Stimulated activated CD8-positive, alpha-beta memory T cell treated with anti-CD3 and anti-CD28 coated beads, Interleukin-15, amount 100 ng/mL, for 4 hours (primary cell): Measurements from ENCODE around the gene RILP.
A peak's percentile ranks its signal among the peaks of the same experiment; 100 is the strongest.

Source experiments
- DNase-seq, 2 donors: peaks; one replicate each; pipeline ENCODE4 v3.0.0-alpha.2; 2020; ENCODE audit warnings: low read depth in 2 of 2

The RILP gene

GRCh38 chr17:1629504-1630310 is 20.0 kb downstream of the RILP start:
- peak; percentile 50 to 53 for DNase-seq

- DNase-seq = peak; percentile 77 to 82
Measured at GRCh38 chr17:1628856-1629503, 20.7 kb downstream of the RILP start.

GRCh38 chr17:1627982-1628855 is 21.4 kb downstream of the RILP start, which contains the start of gene SLC43A2:
Gene SLC43A2, minus strand, starts transcription at chr17:1628834. Its CDS starts 960 bp downstream, at chr17:1627874.
- peak; percentile 37 to 57 for DNase-seq

- DNase-seq = no peak
Measured at GRCh38 chr17:1627182-1627981, 22.3 kb downstream of the RILP start.

- no peak for DNase-seq
Measured at GRCh38 chr17:1626333-1626732, 23.3 kb downstream of the RILP start.

- no peak for DNase-seq
Measured at GRCh38 chr17:1625581-1625980, 24.1 kb downstream of the RILP start.

- no peak for DNase-seq
Measured at GRCh38 chr17:1625053-1625452, 24.6 kb downstream of the RILP start.

GRCh38 chr17:1624650-1625049 is 25.0 kb downstream of the RILP start:
- no peak for DNase-seq

GRCh38 chr17:1623057-1623630 is 26.5 kb downstream of the RILP start:
- no peak for DNase-seq

GRCh38 chr17:1621273-1621954 is 28.3 kb downstream of the RILP start:
- DNase-seq = no peak

GRCh38 chr17:1620486-1620885 is 29.2 kb downstream of the RILP start:
- no peak for DNase-seq

GRCh38 chr17:1617620-1618174 is 32.0 kb downstream of the RILP start:
- DNase-seq = no peak

- no peak for DNase-seq
Measured at GRCh38 chr17:1616101-1616500, 33.6 kb downstream of the RILP start.

GRCh38 chr17:1612400-1612799 is 37.3 kb downstream of the RILP start:
- DNase-seq = no peak

GRCh38 chr17:1611715-1612114 is 38.0 kb downstream of the RILP start:
- DNase-seq = no peak

GRCh38 chr17:1608676-1609075 is 41.0 kb downstream of the RILP start:
- DNase-seq = no peak

- DNase-seq = no peak
Measured at GRCh38 chr17:1607971-1608320, 41.7 kb downstream of the RILP start.

GRCh38 chr17:1606352-1606985 is 43.2 kb downstream of the RILP start:
- no peak for DNase-seq

GRCh38 chr17:1605681-1606351 is 43.9 kb downstream of the RILP start:
- no peak for DNase-seq
